NCI-H82 treated with DMSO at 0.1 percent for 48 hours (cell line): ENCODE results near the gene VPS37D.

Experiments
- DNase-seq: peaks from one replicate; lab custom pipeline; 2025; ENCODE audit not compliant: unreplicated experiment; lab: John Stamatoyannopoulos, UW

VPS37D gene

GRCh38 chr7:73678862-73679261 lies 11.2 kb downstream of the VPS37D start:
- no peak for DNase-seq

- DNase-seq: no peak
These were observed 12.1 kb downstream of the VPS37D start for GRCh38 chr7:73679709-73680108.

- no peak for DNase-seq
These were observed 12.9 kb downstream of the VPS37D start for GRCh38 chr7:73680501-73680900.

GRCh38 chr7:73681031-73681430 lies 13.4 kb downstream of the VPS37D start:
- DNase-seq: no peak

- no peak for DNase-seq
These were observed 15.1 kb downstream of the VPS37D start for GRCh38 chr7:73682745-73683055.

- DNase-seq: peak; percentile 78
These were observed 15.6 kb downstream of the VPS37D start, which contains the start of the genes BUD23 and DNAJC30 for GRCh38 chr7:73683056-73683787. Gene BUD23, plus strand, starts transcription at chr7:73683597. Its CDS starts 29 bp downstream, at chr7:73683626. Gene DNAJC30, minus strand, starts transcription at chr7:73683453. Its CDS starts 30 bp downstream, at chr7:73683423.

- DNase-seq: no peak
These were observed 16.4 kb downstream of the VPS37D start for GRCh38 chr7:73683788-73684693.

GRCh38 chr7:73685311-73685710 lies 17.7 kb downstream of the VPS37D start:
- DNase-seq: no peak

- no peak for DNase-seq
These were observed 20.7 kb downstream of the VPS37D start for GRCh38 chr7:73688288-73688687.

- no peak for DNase-seq
These were observed 23.0 kb downstream of the VPS37D start for GRCh38 chr7:73690646-73691045.

- no peak for DNase-seq
These were observed 28.7 kb downstream of the VPS37D start for GRCh38 chr7:73696372-73696771.

GRCh38 chr7:73698410-73698809 lies 30.8 kb downstream of the VPS37D start:
- DNase-seq: no peak

- DNase-seq: no peak
These were observed 31.9 kb downstream of the VPS37D start for GRCh38 chr7:73699370-73700068.

- no peak for DNase-seq
These were observed 32.4 kb downstream of the VPS37D start for GRCh38 chr7:73700069-73700423.

- no peak for DNase-seq
These were observed 33.0 kb downstream of the VPS37D start for GRCh38 chr7:73700581-73701134.

GRCh38 chr7:73701357-73701995 lies 33.8 kb downstream of the VPS37D start:
- DNase-seq: peak; percentile 43

- DNase-seq: no peak
These were observed 34.6 kb downstream of the VPS37D start for GRCh38 chr7:73702226-73702625.

- DNase-seq: no peak
These were observed 35.0 kb downstream of the VPS37D start for GRCh38 chr7:73702665-73703064.

GRCh38 chr7:73703225-73703624 lies 35.6 kb downstream of the VPS37D start:
- DNase-seq: no peak

- peak; percentile 74 for DNase-seq
These were observed 36.4 kb downstream of the VPS37D start for GRCh38 chr7:73703757-73704639.
